UCSD-AML1 (cell line): ENCODE data around the gene GALNT8.
"Not testable (repeated sequence)": the region's sequence is repeated elsewhere in the genome, so short reads cannot be mapped to it uniquely, and the experiment has no call there.

Experiments
- DNase-seq: peaks from one replicate; lab custom pipeline; 2025; ENCODE audit not compliant: unreplicated experiment; lab: John Stamatoyannopoulos, UW

Gene GALNT8, protein sequence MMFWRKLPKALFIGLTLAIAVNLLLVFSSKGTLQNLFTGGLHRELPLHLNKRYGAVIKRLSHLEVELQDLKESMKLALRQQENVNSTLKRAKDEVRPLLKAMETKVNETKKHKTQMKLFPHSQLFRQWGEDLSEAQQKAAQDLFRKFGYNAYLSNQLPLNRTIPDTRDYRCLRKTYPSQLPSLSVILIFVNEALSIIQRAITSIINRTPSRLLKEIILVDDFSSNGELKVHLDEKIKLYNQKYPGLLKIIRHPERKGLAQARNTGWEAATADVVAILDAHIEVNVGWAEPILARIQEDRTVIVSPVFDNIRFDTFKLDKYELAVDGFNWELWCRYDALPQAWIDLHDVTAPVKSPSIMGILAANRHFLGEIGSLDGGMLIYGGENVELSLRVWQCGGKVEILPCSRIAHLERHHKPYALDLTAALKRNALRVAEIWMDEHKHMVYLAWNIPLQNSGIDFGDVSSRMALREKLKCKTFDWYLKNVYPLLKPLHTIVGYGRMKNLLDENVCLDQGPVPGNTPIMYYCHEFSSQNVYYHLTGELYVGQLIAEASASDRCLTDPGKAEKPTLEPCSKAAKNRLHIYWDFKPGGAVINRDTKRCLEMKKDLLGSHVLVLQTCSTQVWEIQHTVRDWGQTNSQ

DNA sequence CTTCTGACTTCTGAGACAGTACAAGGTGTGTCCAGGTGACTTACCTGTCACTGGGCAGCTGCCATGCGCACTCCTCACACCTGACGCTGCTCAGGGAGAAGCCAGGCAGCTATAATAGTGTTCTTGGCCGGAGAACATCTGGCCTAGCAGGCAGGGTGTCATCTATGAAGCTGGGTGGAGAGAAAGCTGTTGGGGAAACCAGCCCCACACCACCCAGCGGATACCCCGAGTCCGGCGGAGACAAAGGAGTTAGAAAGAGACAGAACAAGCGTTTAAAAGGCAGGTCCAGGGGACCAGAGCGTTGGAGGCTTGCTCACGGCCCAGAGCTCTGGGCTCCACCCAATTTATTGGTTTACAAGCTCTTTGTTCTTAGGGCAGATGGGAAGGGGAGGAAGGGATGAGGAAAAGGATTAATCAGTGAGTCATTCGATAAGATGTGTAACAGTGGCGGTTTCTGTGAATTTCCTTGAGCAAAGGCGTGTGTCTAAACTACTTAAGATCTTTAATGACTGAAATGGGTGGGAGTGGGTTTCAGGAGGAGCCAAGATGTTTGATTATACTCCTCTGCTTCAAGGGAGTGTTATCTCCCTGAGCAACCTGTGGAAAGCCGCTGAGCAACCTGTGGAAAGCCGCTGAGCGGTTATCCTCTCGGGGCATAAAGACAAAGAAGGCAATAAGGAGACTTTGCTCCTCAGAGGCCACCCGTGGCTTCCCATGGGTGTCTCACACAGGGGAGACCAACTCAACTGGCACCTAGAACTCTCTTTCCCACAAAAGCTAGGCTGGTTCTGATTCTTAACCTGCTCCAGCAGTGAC, at the start of gene GALNT8:
TSS of gene GALNT8 (plus strand) at position 580 of the 816 bp plus-strand sequence. CDS start 278 bp downstream, outside the sequence.
- no peak for DNase-seq

DNA sequence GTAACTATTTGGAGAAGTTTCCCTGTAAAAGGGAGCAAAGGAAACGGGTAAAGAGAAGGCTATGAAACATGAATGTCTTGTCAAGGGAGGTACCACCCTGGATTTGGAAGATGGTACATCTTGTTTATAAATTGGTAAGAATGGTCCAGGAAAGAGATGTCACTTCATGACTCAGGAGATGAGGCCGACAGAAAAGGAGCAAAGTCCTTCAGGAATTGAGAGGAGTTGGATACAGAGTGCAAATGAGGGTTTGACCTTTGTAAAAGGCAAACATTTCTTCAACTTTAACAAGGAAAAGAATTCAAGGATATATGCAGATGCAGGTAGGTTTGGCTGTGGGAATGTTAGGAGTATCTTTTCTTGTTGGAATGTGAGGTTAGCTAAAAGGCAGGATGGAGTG, 40.5 kb upstream of the GALNT8 start:
- no peak for DNase-seq

DNA sequence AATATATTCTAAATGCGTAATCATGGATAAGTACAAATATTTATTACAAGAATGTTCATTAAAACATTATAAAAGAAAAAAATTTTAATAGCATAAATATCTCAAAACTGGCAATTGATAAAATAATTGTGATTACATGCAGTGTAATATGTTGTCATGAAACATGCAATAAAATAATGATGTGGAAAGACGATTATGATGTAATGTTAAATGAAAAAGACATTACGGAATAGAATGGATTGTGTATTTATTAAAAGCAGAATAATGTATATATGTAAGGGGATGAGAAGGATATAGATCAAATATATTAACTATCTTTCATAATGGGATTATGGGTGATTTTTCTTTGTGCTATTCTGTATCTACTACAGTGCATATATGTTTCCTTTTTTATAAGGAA, 38.5 kb upstream of the GALNT8 start:
- no peak for DNase-seq

DNA sequence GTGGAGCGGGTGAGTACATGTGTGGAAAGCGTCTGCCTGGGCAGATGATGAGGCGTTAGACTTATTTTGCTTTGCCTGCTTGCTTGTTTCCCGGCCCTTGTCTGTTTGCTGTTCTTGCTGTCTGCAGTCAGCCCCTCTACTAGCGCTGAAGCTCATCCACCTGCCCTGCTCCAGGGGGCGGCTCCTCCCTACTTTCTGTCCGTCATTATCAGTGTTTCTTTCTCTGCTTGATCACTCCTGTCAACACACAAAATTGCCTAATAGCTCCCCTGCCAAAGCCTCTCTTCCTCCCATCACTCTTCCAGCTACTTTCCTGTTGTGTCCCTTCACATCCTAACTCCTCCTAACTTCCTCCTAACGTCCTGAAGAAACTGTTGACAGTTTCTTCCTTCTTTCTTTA, 34.9 kb upstream of the GALNT8 start:
- no peak for DNase-seq

- DNase-seq: no peak
Measured at GRCh38 chr12:4690760-4691159, 29.4 kb upstream of the GALNT8 start.

GRCh38 chr12:4700621-4701026, 19.6 kb upstream of the GALNT8 start:
- no peak for DNase-seq

DNA sequence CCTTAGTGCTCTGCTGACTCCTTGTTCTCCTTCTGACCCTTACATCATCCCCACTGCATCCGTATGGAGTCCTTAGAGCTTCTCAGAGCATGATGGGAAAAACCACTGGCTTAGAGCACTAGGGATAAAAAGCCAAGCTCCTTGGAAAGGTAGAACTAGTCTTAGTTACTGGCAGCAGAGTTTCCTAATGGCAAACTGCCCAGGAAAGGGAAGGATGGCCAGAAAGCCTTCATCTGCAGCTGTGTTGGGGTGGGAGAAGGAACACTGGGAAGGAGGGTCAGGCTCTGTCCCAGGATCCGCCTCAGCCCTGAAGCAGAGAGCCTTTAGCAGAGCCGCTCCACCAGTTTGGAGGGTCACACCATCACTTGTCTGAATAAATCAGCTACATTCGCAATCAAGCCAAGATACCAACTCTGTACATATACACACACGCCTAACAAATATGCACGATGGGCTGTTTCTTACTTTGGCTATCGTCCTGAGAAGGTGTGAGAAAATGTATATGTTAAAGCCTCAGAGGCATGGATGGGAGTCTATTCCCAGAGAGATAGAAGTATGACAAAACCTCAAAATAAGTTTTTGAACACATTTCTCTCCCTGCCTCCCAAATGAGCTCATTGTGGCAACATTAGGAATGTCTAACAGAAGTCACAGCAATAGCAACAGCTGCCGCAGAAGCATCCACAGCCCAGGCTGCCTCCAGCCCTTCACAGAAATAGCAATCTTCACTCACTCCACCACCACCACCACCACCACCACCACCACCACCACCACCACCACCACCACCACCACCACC, 18.6 kb upstream of the GALNT8 start:
- DNase-seq: no peak

- no peak for DNase-seq
Measured at GRCh38 chr12:4703676-4704075, 16.5 kb upstream of the GALNT8 start.

DNA sequence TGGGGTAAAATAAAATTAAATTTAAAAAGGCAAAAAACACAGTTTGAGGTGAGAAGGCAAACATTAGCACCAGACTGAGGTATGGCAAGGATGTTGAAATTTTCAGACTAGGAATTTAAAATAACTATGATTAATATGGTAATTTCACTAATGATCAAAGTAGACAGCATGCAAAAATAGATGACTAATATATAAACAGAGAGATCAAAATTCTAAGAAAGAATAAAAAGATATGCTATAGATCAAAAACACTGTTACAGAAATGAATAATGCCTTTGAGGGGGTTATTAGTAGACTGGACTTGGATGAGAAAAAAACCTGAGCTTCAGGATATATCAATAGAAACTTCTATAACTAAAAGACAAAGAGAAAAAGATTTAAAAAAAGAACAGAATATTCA, 14.4 kb upstream of the GALNT8 start:
- DNase-seq: no peak

- no peak for DNase-seq
Measured at GRCh38 chr12:4707306-4707705, 12.9 kb upstream of the GALNT8 start.

GRCh38 chr12:4710113-4710512, 10.1 kb upstream of the GALNT8 start:
- DNase-seq: no peak

DNA sequence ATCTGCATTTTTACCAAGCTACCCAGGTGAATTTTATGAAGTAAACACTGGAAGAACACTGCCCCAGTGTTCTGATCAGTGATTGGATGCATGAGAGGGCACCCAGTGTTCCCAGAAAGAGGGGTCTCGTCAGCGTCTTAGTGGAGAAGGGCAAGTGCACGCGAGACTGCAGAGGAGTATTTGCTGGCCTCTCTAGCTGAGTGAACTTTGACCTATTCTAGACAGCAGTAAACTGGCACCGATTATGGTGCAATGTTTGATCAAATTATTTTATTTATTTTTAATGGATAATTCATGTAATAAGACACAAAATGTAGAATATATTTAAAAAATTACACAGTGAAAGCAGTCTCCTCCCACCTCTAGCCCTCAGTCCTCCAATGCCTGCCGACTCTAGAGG, 5.3 kb upstream of the GALNT8 start:
- DNase-seq: no peak

- DNase-seq: no peak
Measured at GRCh38 chr12:4717806-4718205, 2.4 kb upstream of the GALNT8 start.

- no peak for DNase-seq
Measured at GRCh38 chr12:4720637-4720995, 416 bp downstream of the GALNT8 start.

- DNase-seq: not testable (repeated sequence)
Measured at GRCh38 chr12:4721587-4721986, 1.4 kb downstream of the GALNT8 start.

GRCh38 chr12:4723226-4723625, 3.0 kb downstream of the GALNT8 start:
- no peak for DNase-seq

- DNase-seq: no peak
Measured at GRCh38 chr12:4725057-4725456, 4.9 kb downstream of the GALNT8 start.

DNA sequence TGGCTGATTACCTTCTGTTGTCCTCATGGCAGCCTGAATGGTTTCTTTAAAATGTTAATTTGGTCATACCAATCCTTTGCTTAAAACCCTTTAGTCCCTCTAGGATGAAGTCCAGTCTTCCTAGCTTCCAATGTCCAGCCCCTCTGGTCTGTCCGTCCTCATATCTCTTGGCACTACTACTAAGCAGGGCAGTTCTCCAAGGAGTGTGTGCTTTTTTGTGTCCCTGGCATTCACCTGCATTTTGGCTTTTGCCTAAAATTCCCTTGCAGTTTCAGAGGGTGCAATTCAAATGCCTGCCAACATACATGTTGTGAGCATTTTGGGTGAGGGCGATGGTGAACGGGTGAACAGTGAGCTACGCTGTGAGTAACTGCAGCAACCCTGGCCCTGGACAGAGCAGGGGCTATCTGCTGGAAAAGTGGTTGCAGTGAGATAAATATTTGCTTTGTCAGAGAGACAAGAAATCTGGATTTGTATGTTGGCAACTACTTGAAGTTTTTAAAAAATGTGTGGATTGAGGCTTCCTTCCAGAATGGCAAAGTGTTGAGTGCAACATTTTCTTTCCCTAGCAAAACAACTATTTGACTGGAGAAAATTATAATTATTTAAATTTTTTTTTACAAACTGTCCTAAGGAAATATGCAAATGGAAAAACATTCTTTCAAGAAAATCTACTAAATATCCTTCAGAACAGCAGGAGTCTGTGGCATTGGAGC, 14.6 kb downstream of the GALNT8 start:
- DNase-seq: no peak

DNA sequence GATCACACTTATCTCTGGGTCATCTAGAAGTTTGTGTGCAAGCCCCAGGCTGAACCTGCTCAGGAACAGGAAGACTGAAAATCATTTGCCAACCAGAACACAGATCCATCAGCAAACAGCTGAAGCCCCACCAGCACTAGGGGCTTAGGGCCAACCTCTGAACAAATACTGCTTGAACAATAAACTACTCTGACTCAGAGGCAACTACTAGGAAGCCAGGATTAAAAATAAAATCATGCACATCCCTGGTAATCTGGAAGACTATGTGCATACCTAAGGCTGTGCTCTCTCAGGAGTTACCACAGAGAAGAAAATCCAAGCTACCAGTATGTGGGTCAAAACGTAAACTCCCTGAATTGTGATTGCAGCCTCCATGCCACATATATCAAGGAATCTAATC, 15.9 kb downstream of the GALNT8 start:
- no peak for DNase-seq

GRCh38 chr12:4738541-4738940, 18.3 kb downstream of the GALNT8 start:
- no peak for DNase-seq
